ENCODE data around the gene PLLP.

GRCh38 chr16:57333402-57333801, 48.9 kb upstream of the PLLP start:
- TF ChIP-seq, protein P1, sequence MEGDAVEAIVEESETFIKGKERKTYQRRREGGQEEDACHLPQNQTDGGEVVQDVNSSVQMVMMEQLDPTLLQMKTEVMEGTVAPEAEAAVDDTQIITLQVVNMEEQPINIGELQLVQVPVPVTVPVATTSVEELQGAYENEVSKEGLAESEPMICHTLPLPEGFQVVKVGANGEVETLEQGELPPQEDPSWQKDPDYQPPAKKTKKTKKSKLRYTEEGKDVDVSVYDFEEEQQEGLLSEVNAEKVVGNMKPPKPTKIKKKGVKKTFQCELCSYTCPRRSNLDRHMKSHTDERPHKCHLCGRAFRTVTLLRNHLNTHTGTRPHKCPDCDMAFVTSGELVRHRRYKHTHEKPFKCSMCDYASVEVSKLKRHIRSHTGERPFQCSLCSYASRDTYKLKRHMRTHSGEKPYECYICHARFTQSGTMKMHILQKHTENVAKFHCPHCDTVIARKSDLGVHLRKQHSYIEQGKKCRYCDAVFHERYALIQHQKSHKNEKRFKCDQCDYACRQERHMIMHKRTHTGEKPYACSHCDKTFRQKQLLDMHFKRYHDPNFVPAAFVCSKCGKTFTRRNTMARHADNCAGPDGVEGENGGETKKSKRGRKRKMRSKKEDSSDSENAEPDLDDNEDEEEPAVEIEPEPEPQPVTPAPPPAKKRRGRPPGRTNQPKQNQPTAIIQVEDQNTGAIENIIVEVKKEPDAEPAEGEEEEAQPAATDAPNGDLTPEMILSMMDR (conservative IDR thresholded peaks at IDR 0.05) = no peak
- TF ChIP-seq EZH2 (IDR thresholded peaks at IDR 0.05; ENCODE audit: low read depth) = no peak
